Stimulated activated CD8-positive, alpha-beta memory T cell treated with anti-CD3 and anti-CD28 coated beads, Interleukin-12 subunit alpha, Interleukin-12 subunit beta, amount 100 ng/mL, for 1 hour (primary cell): ENCODE data around the gene LMOD3.

Experiments
- DNase-seq: peaks from one replicate; pipeline ENCODE4 v3.0.0-alpha.2; 2020; ENCODE audit warnings: low read depth

The LMOD3 gene

GRCh38 chr3:69091389-69092029, 30.9 kb downstream of the LMOD3 start:
- no peak for DNase-seq

GRCh38 chr3:69090021-69090420, 32.4 kb downstream of the LMOD3 start:
- no peak for DNase-seq

GRCh38 chr3:69088063-69088462, 34.3 kb downstream of the LMOD3 start:
- DNase-seq = no peak

GRCh38 chr3:69087030-69087791, 35.2 kb downstream of the LMOD3 start:
- DNase-seq = no peak

- DNase-seq = peak; percentile 65
These were observed 36.3 kb downstream of the LMOD3 start for GRCh38 chr3:69085833-69086722.

GRCh38 chr3:69085168-69085832, 37.1 kb downstream of the LMOD3 start:
- DNase-seq = no peak

GRCh38 chr3:69084326-69085167, 37.8 kb downstream of the LMOD3 start, which contains the start of gene ARL6IP5:
Gene ARL6IP5 (plus strand): TSS chr3:69084937. CDS start chr3:69085048, 111 bp downstream.
- peak; percentile 83 for DNase-seq

GRCh38 chr3:69082805-69083204, 39.6 kb downstream of the LMOD3 start:
- DNase-seq = peak; percentile 41

GRCh38 chr3:69082361-69082760, 40.0 kb downstream of the LMOD3 start:
- DNase-seq = no peak

- no peak for DNase-seq
These were observed 40.7 kb downstream of the LMOD3 start for GRCh38 chr3:69081583-69082262.

- peak; percentile 84 for DNase-seq
These were observed 42.0 kb downstream of the LMOD3 start, which contains the start of gene UBA3 for GRCh38 chr3:69080233-69080920. Gene UBA3 (minus strand): TSS chr3:69080365. CDS start chr3:69080353, 12 bp downstream.

- DNase-seq = no peak
These were observed 42.9 kb downstream of the LMOD3 start for GRCh38 chr3:69079269-69080159.

GRCh38 chr3:69072928-69073327, 49.5 kb downstream of the LMOD3 start:
- DNase-seq = no peak

- DNase-seq = no peak
These were observed 56.3 kb downstream of the LMOD3 start for GRCh38 chr3:69066121-69066520.

- DNase-seq = no peak
These were observed 57.0 kb downstream of the LMOD3 start for GRCh38 chr3:69065318-69065964.

- DNase-seq = no peak
These were observed 58.8 kb downstream of the LMOD3 start for GRCh38 chr3:69063636-69064035.

GRCh38 chr3:69059688-69060087, 62.7 kb downstream of the LMOD3 start:
- no peak for DNase-seq

- DNase-seq = no peak
These were observed 63.5 kb downstream of the LMOD3 start for GRCh38 chr3:69058947-69059224.
